K562 (cell line): ENCODE measurements around the gene MACF1. TPM values are rescaled to one million over a fixed set of nuclear protein-coding genes. Genes with fewer than 3 reads are reported as not detected.

Experiments
- ATAC-seq: fragments of 200-7000 bp; cut with Tn5 transposase; 3 replicates; pipeline ENCODE4 v1.9.1; 2020; ENCODE audit warnings: moderate library complexity
- BruUV-seq: library from RNA; stranded (reverse); fragments of 400-500 nt; replicated peaks from 2 replicates; lab custom pipeline; 2021; lab: Mats Ljungman, UMichigan
- CTCF ChIA-PET: fragments of 300-600 bp; formaldehyde crosslinking; extraction: SDS; loops from one replicate; lab custom pipeline; 2021; ENCODE audit warnings: low intra/inter-chr PET ratio; lab: Yijun Ruan, JAX
- POLR2A ChIA-PET: fragments of 300-600, 350-650 bp; sonication (Branson Sonifier 250); formaldehyde crosslinking; extraction: SDS; loops from one replicate; lab custom pipeline; 2021; ENCODE audit warnings: antibody characterized with exemption, inconsistent platforms; lab: Yijun Ruan, JAX
- DNase-seq, 4 experiments: peaks; one replicate each; pipeline versions ENCODE4 v3.0.0 to v3.0.0-alpha.2; 2011 to 2018; ENCODE audit warnings: low spot score in 3 of 4, mixed read lengths in 3 of 4; ENCODE audit errors: extremely low read depth in 1 of 4
- FAIRE-seq: peaks from 2 replicates; lab custom pipeline; 2011; peaks lifted over from hg19 to GRCh38; lab: Jason Lieb, UNC
- H2AFZ ChIP-seq: 2 replicates; pipeline ENCODE4 v1.6.0; 2011; ENCODE audit warnings: low read depth, low read length, control low read depth, inconsistent platforms
- H3K27ac ChIP-seq: fragments of 200-600 bp; 3 replicates; pipeline ENCODE4 v1.8.0; 2011; ENCODE audit warnings: low read depth, mild to moderate bottlenecking, control low read depth, inconsistent platforms, low read length, moderate library complexity, mixed read lengths; ENCODE audit errors: extremely low read depth
- H3K27me3 ChIP-seq, 2 experiments: fragments of 300-600 bp in 1 of 2; 2 replicates in 1 of 2; 3 replicates in 1 of 2; pipeline versions ENCODE4 v1.6.0 to v1.8.0; 2011; ENCODE audit warnings: inconsistent platforms in 2 of 2, low read length in 2 of 2, mild to moderate bottlenecking in 1 of 2, mixed read lengths in 1 of 2, moderate library complexity in 1 of 2; ENCODE audit not compliant: control insufficient read depth in 2 of 2, insufficient read depth in 2 of 2
- H3K36me3 ChIP-seq: fragments of 300-600 bp; 3 replicates; pipeline ENCODE4 v1.8.0; 2011; ENCODE audit warnings: mild to moderate bottlenecking, low read length, inconsistent platforms; ENCODE audit not compliant: control insufficient read depth, insufficient read depth
- H3K4me1 ChIP-seq, 2 experiments: fragments of 200-600 bp in 1 of 2; replicated peaks in 1 of 2; 2 replicates in 1 of 2; 3 replicates in 1 of 2; pipeline versions ENCODE4 v1.5.1 to v1.8.0; 2011; ENCODE audit warnings: inconsistent platforms in 2 of 2, low read length in 2 of 2, mild to moderate bottlenecking in 1 of 2, mixed read lengths in 1 of 2, moderate library complexity in 1 of 2; ENCODE audit not compliant: control insufficient read depth in 2 of 2, insufficient read depth in 2 of 2
- H3K4me2 ChIP-seq: 2 replicates; pipeline ENCODE4 v1.6.1; 2011; ENCODE audit warnings: low read length, control low read depth, inconsistent platforms, mixed read lengths; ENCODE audit not compliant: insufficient read depth
- H3K4me3 ChIP-seq: fragments of 200-600 bp; sonication (generic), shearing (Covaris generic); 2 replicates; pipeline ENCODE4 v1.5.1; 2016; ENCODE audit warnings: control low read depth, inconsistent platforms
- H3K79me2 ChIP-seq: fragments of 200-600 bp; 3 replicates; pipeline ENCODE4 v1.8.0; 2011; ENCODE audit warnings: low read length, inconsistent platforms; ENCODE audit not compliant: control insufficient read depth, insufficient read depth
- H3K9ac ChIP-seq, 2 experiments: 2 replicates each; pipeline versions ENCODE4 v1.6.0 to v1.6.1; 2011; ENCODE audit warnings: low read depth in 2 of 2, low read length in 2 of 2, control low read depth in 1 of 2, inconsistent platforms in 1 of 2, mild to moderate bottlenecking in 1 of 2, mixed read lengths in 1 of 2; ENCODE audit not compliant: insufficient read depth in 1 of 2
- H3K9me1 ChIP-seq: one replicate; pipeline ENCODE4 v1.6.0; 2011; ENCODE audit warnings: inconsistent platforms, mild to moderate bottlenecking, low read length, moderate library complexity; ENCODE audit not compliant: control insufficient read depth, insufficient read depth
- H3K9me3 ChIP-seq: replicated peaks from 2 replicates; pipeline ENCODE4 v1.5.1; 2011; ENCODE audit warnings: low read depth, low read length, inconsistent platforms; ENCODE audit not compliant: control insufficient read depth, insufficient read depth
- H4K20me1 ChIP-seq: replicated peaks from 2 replicates; pipeline ENCODE4 v1.6.1; 2011; ENCODE audit warnings: low read length, inconsistent platforms, mixed read lengths; ENCODE audit not compliant: control insufficient read depth, insufficient read depth
- C11orf30 ChIP-seq: fragments of 450-650 bp; IDR thresholded peaks from 2 replicates; pipeline ENCODE4 v1.6.1; 2016; ENCODE audit warnings: low read depth, mild to moderate bottlenecking
- E2F1 ChIP-seq: sonication (generic); formaldehyde crosslinking; IDR thresholded peaks from 2 replicates; pipeline ENCODE4 v1.8.1; 2023; ENCODE audit warnings: mild to moderate bottlenecking, missing genetic modification reagents, moderate library complexity
- E2F5 ChIP-seq: sonication (generic); formaldehyde crosslinking; IDR thresholded peaks from 2 replicates; pipeline ENCODE4 v1.8.0; 2022; ENCODE audit warnings: mild to moderate bottlenecking, missing genetic modification reagents
- GABPB2 ChIP-seq: fragments of 250-450 bp; sonication (Bioruptor Pico); conservative IDR thresholded peaks from 2 replicates; pipeline ENCODE4 v1.5.1; 2021; ENCODE audit warnings: mild to moderate bottlenecking
- MAFK ChIP-seq: IDR thresholded peaks from 2 replicates; pipeline ENCODE4 v1.6.1; 2011; ENCODE audit warnings: low read length, improper control_type of control experiment
- RB1 ChIP-seq: fragments of 450-650 bp; IDR thresholded peaks from 2 replicates; pipeline ENCODE4 v1.6.1; 2017; ENCODE audit warnings: low read depth, mild to moderate bottlenecking
- ZNF384 ChIP-seq: IDR thresholded peaks from 2 replicates; pipeline ENCODE4 v1.6.1; 2012; ENCODE audit warnings: low read depth, low read length, improper control_type of control experiment
- WGBS: fragments of 100-300 bp; shearing (Covaris generic); methylation state at CpG from one replicate; pipeline ENCODE4 v1.1.6; 2016; ENCODE audit warnings: low coverage, mixed read lengths; ENCODE audit not compliant: insufficient coverage; ENCODE audit errors: missing lambda C conversion rate; 5-methylcytosine and 5-hydroxymethylcytosine counted together
- in situ Hi-C: fragments of 300-500 bp; cut with MboI; formaldehyde crosslinking; loops from 4 replicates; pipeline ENCODE4 v1.15.0; 2018; ENCODE audit warnings: inconsistent platforms, mixed read lengths
- intact Hi-C: fragments of 100-400 bp; cut with micrococcal nuclease; formaldehyde crosslinking; loops from 2 replicates; pipeline ENCODE4 v1.14.2; 2022
- polyA plus RNA-seq, 8 experiments: library from polyadenylated mRNA; depleted of rRNA in 4 of 8; stranded (reverse) in 5 of 8; unstranded in 3 of 8; fragments of >200 nt; fragmentation: Nextera tagmentation in 2 of 8; fragmentation: Illumina TruSeq in 1 of 8; extraction: Ambion mirVana in 2 of 8; extraction: Trizol in 1 of 8; gene quantifications; 2 replicates each; pipeline versions ENCODE4 v1.2.1 to v1.2.3, GENCODE V29; 2011 to 2014; ENCODE audit warnings: inconsistent platforms in 1 of 8, missing spikeins in 1 of 8
- total RNA-seq, 7 experiments: library from RNA; depleted of rRNA in 6 of 7; stranded (reverse); fragments of >200 nt in 6 of 7; fragmentation: Illumina TruSeq in 2 of 7; extraction: Trizol in 2 of 7; gene quantifications; 2 replicates each; pipeline versions ENCODE4 v1.2.1 to v1.2.3, GENCODE V29; 2011 to 2021; ENCODE audit warnings: low replicate concordance in 1 of 7

The MACF1 gene
- total and polyA plus RNA-seq, 9 of the 15 experiments (the other 6 are each of a cell fraction or from before 2014, with no cell fraction given): 13.2 to 232 (median 112) TPM

GRCh38 chr1:39283858-39284257 is 79.4 kb downstream of the MACF1 start:
- intact Hi-C loops: no loop called here
- peaks cover 62% of the 10 kb centered on the region for H3K36me3 ChIP-seq
- no peaks in the 10 kb centered on the region for H3K27me3 ChIP-seq
- H3K9ac ChIP-seq: no peak overlapping the region
- H3K4me2 ChIP-seq: no peak overlapping the region
- H3K79me2 ChIP-seq: no peaks in the 10 kb centered on the region; the same call in 2 of the 3 replicates
- H3K4me1 ChIP-seq: no peaks in the 10 kb centered on the region
- 71% methylated on average over 1 of the region's 1 CpG for WGBS
- no peaks in the 10 kb centered on the region for H3K9me1 ChIP-seq
- no TSS peak for BruUV-seq
- TF ChIP-seq C11orf30 (no peak), GABPB2 (no peak), ZNF384 (no peak), MAFK (no peak), E2F5 (CRISPR knock-in tag) (no peak), E2F1 (CRISPR knock-in tag) (no peak), RB1 (no peak)
- ChIA-PET CTCF (no interaction called here), POLR2A (no interaction called here)
- no peaks in the 10 kb centered on the region for H4K20me1 ChIP-seq
- H3K27ac ChIP-seq: no peak overlapping the region
- no peak overlapping the region for H3K4me3 ChIP-seq
- no peak overlapping the region for H2AFZ ChIP-seq
- no peaks in the 10 kb centered on the region for H3K9me3 ChIP-seq
- DNase-seq (no peak), ATAC-seq (no peak), FAIRE-seq (no peak)
- in situ Hi-C loops: no loop called here
